ENCODE results near the gene MORF4L2. TPM values are rescaled to one million over a fixed set of nuclear protein-coding genes. Genes with fewer than 3 reads are reported as not detected.

Gene MORF4L2
- total RNA-seq, 4 donors from 2014 or later: 258 to 722 (median 535) TPM

- intact Hi-C loops (cut with DNase I; ENCODE audit: low total_unique reads): no loop called here
- peak overlapping the region; percentile 63 to 68 for H3K27ac ChIP-seq
- H3K27me3 ChIP-seq: no peaks in the 10 kb centered on the region
- H3K4me1 ChIP-seq: no peaks in the 10 kb centered on the region
- H3K36me3 ChIP-seq: no peaks in the 10 kb centered on the region
- no peak overlapping the region for H3K4me3 ChIP-seq
- H3K9me3 ChIP-seq: no peaks in the 10 kb centered on the region
- TF ChIP-seq CTCF (IDR thresholded peaks at IDR 0.05): no peak
- TF ChIP-seq POLR2A (IDR thresholded peaks at IDR 0.05): no peak
- no peak for DNase-seq
Measured at GRCh38 chrX:103718120-103718519, 31.6 kb upstream of the MORF4L2 start.

GRCh38 chrX:103716962-103717361 is 30.5 kb upstream of the MORF4L2 start:
- no peaks in the 10 kb centered on the region for H3K27me3 ChIP-seq
- H3K4me1 ChIP-seq: no peaks in the 10 kb centered on the region
- H3K36me3 ChIP-seq: no peaks in the 10 kb centered on the region
- H3K9me3 ChIP-seq: no peaks in the 10 kb centered on the region
- TF ChIP-seq POLR2A (IDR thresholded peaks at IDR 0.05): no peak
- no peak for TF ChIP-seq CTCF (IDR thresholded peaks at IDR 0.05)
- H3K4me3 ChIP-seq: no peak overlapping the region
- peak overlapping the region; percentile 63 to 68 for H3K27ac ChIP-seq
- intact Hi-C loops (cut with DNase I; ENCODE audit: low total_unique reads): no loop called here
- DNase-seq: peak in 1 of 2 donors; percentile 37

- H3K9me3 ChIP-seq: no peaks in the 10 kb centered on the region
- H3K27ac ChIP-seq: no peak within 1 kb of the TSS
- H3K4me1 ChIP-seq: no peaks in the 10 kb centered on the region
- H3K36me3 ChIP-seq: no peaks in the 10 kb centered on the region
- no peak for DNase-seq
- no peak within 1 kb of the TSS for H3K4me3 ChIP-seq
- H3K27me3 ChIP-seq: no peaks in the 10 kb centered on the region
- TF ChIP-seq POLR2A (IDR thresholded peaks at IDR 0.05): no peak
- TF ChIP-seq CTCF (IDR thresholded peaks at IDR 0.05): no peak
- intact Hi-C loops (cut with DNase I; ENCODE audit: low total_unique reads): no loop called here
Measured at GRCh38 chrX:103710609-103711008, 24.1 kb upstream of the MORF4L2 start, which contains the start of gene TMEM31. Gene TMEM31, plus strand, starts transcription at chrX:103710909. Its CDS starts 1,350 bp downstream, at chrX:103712259.

- intact Hi-C loops (cut with DNase I; ENCODE audit: low total_unique reads): no loop called here
- no peak for DNase-seq
- H3K27me3 ChIP-seq: no peaks in the 10 kb centered on the region
- no peak for TF ChIP-seq POLR2A (IDR thresholded peaks at IDR 0.05)
- no peak for TF ChIP-seq CTCF (IDR thresholded peaks at IDR 0.05)
- no peak overlapping the region for H3K27ac ChIP-seq
- H3K4me3 ChIP-seq: no peak overlapping the region
- H3K4me1 ChIP-seq: no peaks in the 10 kb centered on the region
- no peaks in the 10 kb centered on the region for H3K36me3 ChIP-seq
- H3K9me3 ChIP-seq: no peaks in the 10 kb centered on the region
Measured at GRCh38 chrX:103704863-103705262, 18.4 kb upstream of the MORF4L2 start.

- Histone ChIP-seq H3K9me3 (no peaks in the 10 kb centered on the region), H3K4me3 (no peak overlapping the region), H3K36me3 (no peaks in the 10 kb centered on the region), H3K4me1 (no peaks in the 10 kb centered on the region), H3K27me3 (no peaks in the 10 kb centered on the region), H3K27ac (no peak overlapping the region)
- DNase-seq: no peak
- TF ChIP-seq POLR2A (IDR thresholded peaks at IDR 0.05) (no peak), CTCF (IDR thresholded peaks at IDR 0.05) (no peak)
- intact Hi-C loops (cut with DNase I; ENCODE audit: low total_unique reads): loop anchor here (10.0 kb wide), 1 partner anchor 106 kb away; no protein-coding TSS in a partner anchor
Measured at GRCh38 chrX:103699243-103699642, 12.7 kb upstream of the MORF4L2 start.

All from uterus (tissue), 4 donors.